Tibial nerve (tissue), 4 donors: ENCODE results near the gene MLYCD.

Experiments used
- EP300 ChIP-seq, 2 donors: sonication (generic); formaldehyde crosslinking; IDR thresholded peaks; one replicate each; pipeline ENCODE4 v1.6.1; 2017; ENCODE audit warnings: antibody characterized with exemption in 2 of 2, mild to moderate bottlenecking in 1 of 2
- POLR2A ChIP-seq, 2 donors: fragments of 450-650 bp; IDR thresholded peaks; one replicate each; pipeline ENCODE4 v1.6.1; 2017; ENCODE audit warnings: antibody characterized with exemption in 2 of 2, mild to moderate bottlenecking in 2 of 2, moderate library complexity in 2 of 2
- TF ChIP-seq, protein P1 (sequence below), 5 experiments: fragments of 200-600 bp in 3 of 5; fragments of 450-650 bp in 2 of 5; sonication (generic) in 3 of 5; IDR thresholded peaks; one replicate each; pipeline ENCODE4 v1.5.1; 2016 to 2019; ENCODE audit warnings: antibody characterized with exemption in 5 of 5, mild to moderate bottlenecking in 3 of 5, moderate library complexity in 2 of 5

DNA sequence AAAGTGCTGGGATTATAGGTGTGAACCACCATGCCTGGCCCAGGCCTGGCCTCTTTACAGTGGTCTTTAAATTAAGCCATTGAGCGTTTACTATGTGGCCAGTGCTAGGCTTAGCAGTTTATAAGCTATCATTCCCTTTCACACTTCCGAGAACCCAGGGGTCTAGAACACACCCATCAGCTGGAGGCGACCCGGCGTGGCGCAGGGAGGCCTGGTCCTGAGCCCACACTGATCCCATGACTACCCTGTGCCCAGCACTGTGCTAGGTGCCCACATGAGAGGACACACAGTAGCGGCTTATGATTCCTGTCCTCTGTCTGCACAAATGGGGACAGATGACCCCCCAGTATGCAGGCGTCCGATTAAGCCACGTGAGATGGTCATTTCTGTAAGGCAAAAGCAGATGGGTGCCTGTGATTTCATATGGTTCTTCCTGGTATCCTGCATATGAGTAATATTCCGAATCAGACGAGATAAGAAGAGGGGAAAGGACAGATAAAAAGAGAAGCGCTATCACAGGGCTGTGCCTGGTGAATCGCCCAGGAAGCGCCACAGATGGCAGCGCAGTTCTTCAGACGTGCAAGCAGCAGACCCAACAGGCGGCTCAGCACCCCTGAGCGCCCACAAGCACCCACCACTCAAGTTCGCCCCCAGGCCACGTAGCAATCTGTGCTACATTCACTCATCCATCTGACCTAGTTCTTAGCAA is 59.4 kb downstream of the MLYCD start:
- TF ChIP-seq, protein P1, sequence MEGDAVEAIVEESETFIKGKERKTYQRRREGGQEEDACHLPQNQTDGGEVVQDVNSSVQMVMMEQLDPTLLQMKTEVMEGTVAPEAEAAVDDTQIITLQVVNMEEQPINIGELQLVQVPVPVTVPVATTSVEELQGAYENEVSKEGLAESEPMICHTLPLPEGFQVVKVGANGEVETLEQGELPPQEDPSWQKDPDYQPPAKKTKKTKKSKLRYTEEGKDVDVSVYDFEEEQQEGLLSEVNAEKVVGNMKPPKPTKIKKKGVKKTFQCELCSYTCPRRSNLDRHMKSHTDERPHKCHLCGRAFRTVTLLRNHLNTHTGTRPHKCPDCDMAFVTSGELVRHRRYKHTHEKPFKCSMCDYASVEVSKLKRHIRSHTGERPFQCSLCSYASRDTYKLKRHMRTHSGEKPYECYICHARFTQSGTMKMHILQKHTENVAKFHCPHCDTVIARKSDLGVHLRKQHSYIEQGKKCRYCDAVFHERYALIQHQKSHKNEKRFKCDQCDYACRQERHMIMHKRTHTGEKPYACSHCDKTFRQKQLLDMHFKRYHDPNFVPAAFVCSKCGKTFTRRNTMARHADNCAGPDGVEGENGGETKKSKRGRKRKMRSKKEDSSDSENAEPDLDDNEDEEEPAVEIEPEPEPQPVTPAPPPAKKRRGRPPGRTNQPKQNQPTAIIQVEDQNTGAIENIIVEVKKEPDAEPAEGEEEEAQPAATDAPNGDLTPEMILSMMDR (IDR thresholded peaks at IDR 0.05): no peak
- TF ChIP-seq EP300 (IDR thresholded peaks at IDR 0.05) (no peak), POLR2A (IDR thresholded peaks at IDR 0.05) (no peak)
